ENCODE results near the gene USP48. TPM values are rescaled to one million over a fixed set of nuclear protein-coding genes. Genes with fewer than 3 reads are reported as not detected.

USP48 gene
- total and polyA plus RNA-seq, 2 donors (not counting 1 experiment from before 2014, with no cell fraction given), result 34.1 to 45.6 TPM

- H3K27me3 ChIP-seq (ENCODE audit: control insufficient read depth, insufficient read depth, low read length), result no peaks in the 10 kb centered on the region
- peaks cover 2% of the 10 kb centered on the region for H3K36me3 ChIP-seq (ENCODE audit: control insufficient read depth, insufficient read depth, low read length)
- no peaks in the 10 kb centered on the region for H4K20me1 ChIP-seq (ENCODE audit: control insufficient read depth, extremely low read depth, insufficient read depth, low read length)
- H3K4me3 ChIP-seq (replicated peaks in 1 of 4; ENCODE audit: control extremely low read depth in 1 of 4, insufficient read depth in 1 of 4, low read depth in 3 of 4, low read length in 4 of 4), result no peak overlapping the region
- no peak for DNase-seq (ENCODE audit: low read depth in 2 of 2)
- H3K79me2 ChIP-seq (ENCODE audit: control insufficient read depth, insufficient read depth, low read length), result no peaks in the 10 kb centered on the region
- no peak overlapping the region for H3K9ac ChIP-seq (ENCODE audit: insufficient read depth, low read length)
- no peaks in the 10 kb centered on the region for H3K4me1 ChIP-seq (ENCODE audit: control insufficient read depth, extremely low read depth, insufficient read depth, low read length)
- H3K27ac ChIP-seq (ENCODE audit: insufficient read depth, low read length), result no peak overlapping the region
- TF ChIP-seq EZH2 (IDR thresholded peaks at IDR 0.05; ENCODE audit: low read length, missing control alignments) (no peak), CTCF (conservative IDR thresholded peaks at IDR 0.05 in 1 of 2, IDR thresholded peaks at IDR 0.05 in 1 of 2; ENCODE audit: low read depth in 1 of 2, low read length in 2 of 2) (no peak)
- H3K4me2 ChIP-seq (ENCODE audit: extremely low read depth, insufficient read depth, low read length), result no peak overlapping the region
- H2AFZ ChIP-seq (ENCODE audit: low read length), result no peak overlapping the region
- H3K9me3 ChIP-seq (ENCODE audit: control insufficient read depth, insufficient read depth, low read depth, low read length), result no peaks in the 10 kb centered on the region
Measured at GRCh38 chr1:21750841-21751240, 32.1 kb downstream of the USP48 start.

- Histone ChIP-seq H3K27me3 (ENCODE audit: control insufficient read depth, insufficient read depth, low read length) (no peaks in the 10 kb centered on the region), H3K4me2 (ENCODE audit: extremely low read depth, insufficient read depth, low read length) (no peak overlapping the region), H4K20me1 (ENCODE audit: control insufficient read depth, extremely low read depth, insufficient read depth, low read length) (no peaks in the 10 kb centered on the region), H3K79me2 (ENCODE audit: control insufficient read depth, insufficient read depth, low read length) (no peaks in the 10 kb centered on the region), H3K4me1 (ENCODE audit: control insufficient read depth, extremely low read depth, insufficient read depth, low read length) (no peaks in the 10 kb centered on the region), H3K9ac (ENCODE audit: insufficient read depth, low read length) (no peak overlapping the region), H3K4me3 (replicated peaks in 1 of 4; ENCODE audit: control extremely low read depth in 1 of 4, insufficient read depth in 1 of 4, low read depth in 3 of 4, low read length in 4 of 4) (no peak overlapping the region), H2AFZ (ENCODE audit: low read length) (no peak overlapping the region), H3K36me3 (ENCODE audit: control insufficient read depth, insufficient read depth, low read length) (peaks cover 2% of the 10 kb centered on the region), H3K9me3 (ENCODE audit: control insufficient read depth, insufficient read depth, low read depth, low read length) (no peaks in the 10 kb centered on the region), H3K27ac (ENCODE audit: insufficient read depth, low read length) (no peak overlapping the region)
- TF ChIP-seq EZH2 (IDR thresholded peaks at IDR 0.05; ENCODE audit: low read length, missing control alignments), result no peak
- no peak for TF ChIP-seq CTCF (conservative IDR thresholded peaks at IDR 0.05 in 1 of 2, IDR thresholded peaks at IDR 0.05 in 1 of 2; ENCODE audit: low read depth in 1 of 2, low read length in 2 of 2)
- no peak for DNase-seq (ENCODE audit: low read depth in 2 of 2)
Measured at GRCh38 chr1:21749859-21750468, 33.0 kb downstream of the USP48 start.

GRCh38 chr1:21749109-21749508 lies 33.8 kb downstream of the USP48 start:
- Histone ChIP-seq H3K4me3 (replicated peaks in 1 of 4; ENCODE audit: control extremely low read depth in 1 of 4, insufficient read depth in 1 of 4, low read depth in 3 of 4, low read length in 4 of 4) (no peak overlapping the region), H2AFZ (ENCODE audit: low read length) (no peak overlapping the region), H4K20me1 (ENCODE audit: control insufficient read depth, extremely low read depth, insufficient read depth, low read length) (no peaks in the 10 kb centered on the region), H3K4me1 (ENCODE audit: control insufficient read depth, extremely low read depth, insufficient read depth, low read length) (no peaks in the 10 kb centered on the region), H3K4me2 (ENCODE audit: extremely low read depth, insufficient read depth, low read length) (no peak overlapping the region), H3K79me2 (ENCODE audit: control insufficient read depth, insufficient read depth, low read length) (no peaks in the 10 kb centered on the region), H3K9me3 (ENCODE audit: control insufficient read depth, insufficient read depth, low read depth, low read length) (no peaks in the 10 kb centered on the region), H3K27me3 (ENCODE audit: control insufficient read depth, insufficient read depth, low read length) (no peaks in the 10 kb centered on the region), H3K36me3 (ENCODE audit: control insufficient read depth, insufficient read depth, low read length) (no peaks in the 10 kb centered on the region), H3K9ac (ENCODE audit: insufficient read depth, low read length) (no peak overlapping the region), H3K27ac (ENCODE audit: insufficient read depth, low read length) (no peak overlapping the region)
- no peak for DNase-seq (ENCODE audit: low read depth in 2 of 2)
- no peak for TF ChIP-seq EZH2 (IDR thresholded peaks at IDR 0.05; ENCODE audit: low read length, missing control alignments)
- no peak for TF ChIP-seq CTCF (conservative IDR thresholded peaks at IDR 0.05 in 1 of 2, IDR thresholded peaks at IDR 0.05 in 1 of 2; ENCODE audit: low read depth in 1 of 2, low read length in 2 of 2)
